Neuronal stem cell (in vitro differentiated cells): Measurements from ENCODE around the gene CTNNA3.

ENCODE experiments used
- DNase-seq: peaks from one replicate; pipeline ENCODE4 v3.0.0-alpha.2; 2013; ENCODE audit warnings: low spot score
- H2AFZ ChIP-seq: one replicate; pipeline ENCODE4 v1.6.1; 2013; ENCODE audit warnings: mild to moderate bottlenecking, low read length, inconsistent platforms
- H2AK5ac ChIP-seq: 2 replicates; pipeline ENCODE4 v1.6.1; 2013; ENCODE audit warnings: low read depth, mild to moderate bottlenecking, inconsistent platforms, low read length, moderate library complexity, mixed read lengths
- H2BK120ac ChIP-seq: 2 replicates; pipeline ENCODE4 v1.6.1; 2013; ENCODE audit warnings: low read depth, mild to moderate bottlenecking, inconsistent platforms, low read length, moderate library complexity, mixed read lengths
- H2BK12ac ChIP-seq: one replicate; pipeline ENCODE4 v1.6.1; 2013; ENCODE audit warnings: low read length, inconsistent platforms
- H2BK15ac ChIP-seq: 2 replicates; pipeline ENCODE4 v1.6.1; 2013; ENCODE audit warnings: mild to moderate bottlenecking, low read length, inconsistent platforms, mixed read lengths
- H2BK5ac ChIP-seq: one replicate; pipeline ENCODE4 v1.6.1; 2013; ENCODE audit warnings: inconsistent platforms, mild to moderate bottlenecking, low read length, moderate library complexity
- H3K14ac ChIP-seq: one replicate; pipeline ENCODE4 v1.6.1; 2013; ENCODE audit warnings: low read length, inconsistent platforms
- H3K18ac ChIP-seq: 2 replicates; pipeline ENCODE4 v1.6.1; 2013; ENCODE audit warnings: low read length, inconsistent platforms
- H3K23ac ChIP-seq: 2 replicates; pipeline ENCODE4 v1.6.1; 2013; ENCODE audit warnings: low read depth, mild to moderate bottlenecking, mixed read lengths, low read length, inconsistent platforms; ENCODE audit not compliant: poor library complexity
- H3K27ac ChIP-seq: replicated peaks from 3 replicates; pipeline ENCODE4 v1.5.1; 2013; ENCODE audit warnings: low read length, inconsistent platforms
- H3K27me3 ChIP-seq, 3 experiments: 2 replicates each; pipeline ENCODE4 v1.6.1; 2013; ENCODE audit warnings: low read length in 3 of 3, mild to moderate bottlenecking in 2 of 3, inconsistent platforms in 1 of 3, low read depth in 1 of 3, mixed read lengths in 1 of 3, moderate library complexity in 1 of 3; ENCODE audit not compliant: control insufficient read depth in 3 of 3, insufficient read depth in 3 of 3
- H3K36me3 ChIP-seq, 2 donors: replicated peaks in 1 of 2; 2 replicates each; pipeline ENCODE4 v1.6.1; 2013; ENCODE audit warnings: low read length in 2 of 2; ENCODE audit not compliant: control insufficient read depth in 2 of 2, insufficient read depth in 2 of 2
- H3K4ac ChIP-seq: 2 replicates; pipeline ENCODE4 v1.6.1; 2013; ENCODE audit warnings: inconsistent platforms, mild to moderate bottlenecking, low read length, moderate library complexity
- H3K4me1 ChIP-seq, 2 donors: 1 replicate in 1 of 2; 2 replicates in 1 of 2; pipeline ENCODE4 v1.6.1; 2013; ENCODE audit warnings: low read length in 2 of 2, low read depth in 1 of 2; ENCODE audit not compliant: control insufficient read depth in 2 of 2, insufficient read depth in 1 of 2
- H3K4me2 ChIP-seq: one replicate; pipeline ENCODE4 v1.6.1; 2013; ENCODE audit warnings: mild to moderate bottlenecking, low read length, inconsistent platforms; ENCODE audit not compliant: insufficient read depth, poor library complexity, severe bottlenecking
- H3K4me3 ChIP-seq, 2 donors: 2 replicates each; pipeline ENCODE4 v1.5.1; 2013; ENCODE audit warnings: low read length in 2 of 2, mild to moderate bottlenecking in 2 of 2, inconsistent platforms in 1 of 2, moderate library complexity in 1 of 2
- H3K79me1 ChIP-seq: one replicate; pipeline ENCODE4 v1.6.1; 2013; ENCODE audit warnings: low read depth, mild to moderate bottlenecking, inconsistent platforms, low read length, moderate library complexity
- H3K9ac ChIP-seq: one replicate; pipeline ENCODE4 v1.6.1; 2013; ENCODE audit warnings: mild to moderate bottlenecking, low read depth, low read length, inconsistent platforms; ENCODE audit not compliant: poor library complexity
- H3K9me3 ChIP-seq, 2 donors: replicated peaks in 1 of 2; 2 replicates each; pipeline versions ENCODE3 to v1.6.1; 2013; ENCODE audit warnings: low read length in 2 of 2, mild to moderate bottlenecking in 2 of 2, inconsistent platforms in 1 of 2, low read depth in 1 of 2, mixed read lengths in 1 of 2, moderate library complexity in 1 of 2; ENCODE audit not compliant: control insufficient read depth in 2 of 2, insufficient read depth in 1 of 2
- H4K8ac ChIP-seq: one replicate; pipeline ENCODE4 v1.6.1; 2013; ENCODE audit warnings: low read depth, mild to moderate bottlenecking, inconsistent platforms, low read length, moderate library complexity
- H4K91ac ChIP-seq: one replicate; pipeline ENCODE4 v1.6.1; 2013; ENCODE audit warnings: low read length, low read depth, mild to moderate bottlenecking, inconsistent platforms; ENCODE audit not compliant: poor library complexity
- WGBS, 2 donors: extraction: QIAGEN DNeasy Blood & Tissue Kit; methylation state at CpG; one replicate each; pipeline ENCODE4 v1.1.7; 2013; ENCODE audit warnings: missing lambda C conversion rate in 2 of 2, mixed read lengths in 1 of 2; ENCODE audit not compliant: insufficient read length in 2 of 2, insufficient replicate concordance in 1 of 2; ENCODE audit errors: extremely low coverage in 2 of 2; 5-methylcytosine and 5-hydroxymethylcytosine counted together

The CTNNA3 gene

GRCh38 chr10:66925896-66926715 lies 769.9 kb downstream of the CTNNA3 start, which contains the start of gene LRRTM3:
TSS of gene LRRTM3 (plus strand) at chr10:66926036.
- peaks cover 0 to 9% (median 0%) of the 10 kb centered on the region in 3 experiments for H3K27me3 ChIP-seq
- H2BK15ac ChIP-seq = no peak within 1 kb of the TSS
- H3K4me3 ChIP-seq = peak within 1 kb of the TSS; percentile 47 to 62
- H3K4me1 ChIP-seq = peaks cover 5 to 16% of the 10 kb centered on the region in 2 donors
- no peaks in the 10 kb centered on the region for H3K36me3 ChIP-seq
- H3K27ac ChIP-seq = no peak within 1 kb of the TSS
- H2BK5ac ChIP-seq = no peak within 1 kb of the TSS
- H3K9ac ChIP-seq = no peak within 1 kb of the TSS
- no peak within 1 kb of the TSS for H4K8ac ChIP-seq
- H2BK12ac ChIP-seq = no peak within 1 kb of the TSS
- H4K91ac ChIP-seq = no peak within 1 kb of the TSS
- no peak within 1 kb of the TSS for H3K14ac ChIP-seq
- peak within 1 kb of the TSS; percentile 34 for H3K4me2 ChIP-seq
- H3K18ac ChIP-seq = no peak within 1 kb of the TSS
- H3K79me1 ChIP-seq = no peaks in the 10 kb centered on the region
- H3K23ac ChIP-seq = no peak within 1 kb of the TSS
- H2AK5ac ChIP-seq = no peak within 1 kb of the TSS
- H2AFZ ChIP-seq = peak within 1 kb of the TSS; percentile 77
- WGBS, 2 donors = no CpG with 5 or more reads among the region's 16 CpGs
- DNase-seq = peak; percentile 76
- H3K4ac ChIP-seq = no peak within 1 kb of the TSS
- H3K9me3 ChIP-seq = peaks cover 0 to 10% of the 10 kb centered on the region in 2 donors
- H2BK120ac ChIP-seq = no peak within 1 kb of the TSS

- H2AK5ac ChIP-seq = no peak overlapping the region
- no peak overlapping the region for H3K18ac ChIP-seq
- H3K27ac ChIP-seq = no peak overlapping the region
- peaks cover 0 to 9% (median 0%) of the 10 kb centered on the region in 3 experiments for H3K27me3 ChIP-seq
- H2BK12ac ChIP-seq = no peak overlapping the region
- no CpG with 5 or more reads among the region's 7 CpGs for WGBS, 2 donors
- no peak overlapping the region for H4K91ac ChIP-seq
- H4K8ac ChIP-seq = no peak overlapping the region
- H3K4me3 ChIP-seq = peak overlapping the region in 1 of 2 donors; percentile 47
- H3K36me3 ChIP-seq = no peaks in the 10 kb centered on the region
- peak overlapping the region; percentile 77 for H2AFZ ChIP-seq
- H3K9ac ChIP-seq = no peak overlapping the region
- peaks cover 0 to 10% of the 10 kb centered on the region in 2 donors for H3K9me3 ChIP-seq
- no peak overlapping the region for H2BK5ac ChIP-seq
- no peak overlapping the region for H3K23ac ChIP-seq
- H2BK15ac ChIP-seq = no peak overlapping the region
- H3K4me1 ChIP-seq = peaks cover 5 to 16% of the 10 kb centered on the region in 2 donors
- no peak overlapping the region for H2BK120ac ChIP-seq
- no peak overlapping the region for H3K4ac ChIP-seq
- no peak overlapping the region for H3K14ac ChIP-seq
- no peak overlapping the region for H3K4me2 ChIP-seq
- no peaks in the 10 kb centered on the region for H3K79me1 ChIP-seq
- no peak for DNase-seq
Observed at GRCh38 chr10:66925373-66925772, 770.6 kb downstream of the CTNNA3 start.

- Histone ChIP-seq H2BK15ac (no peak overlapping the region), H3K27me3 (peaks cover 0 to 9% (median 0%) of the 10 kb centered on the region in 3 experiments)
- no CpG with 5 or more reads among the region's 10 CpGs for WGBS, 2 donors
Observed at GRCh38 chr10:66924674-66925345, 771.2 kb downstream of the CTNNA3 start.

GRCh38 chr10:66919248-66919647 lies 776.7 kb downstream of the CTNNA3 start:
- Histone ChIP-seq H3K9ac (no peak overlapping the region), H3K4me2 (no peak overlapping the region), H4K91ac (no peak overlapping the region), H3K27me3 (no peaks in the 10 kb centered on the region), H2BK5ac (no peak overlapping the region), H3K23ac (no peak overlapping the region), H3K79me1 (no peaks in the 10 kb centered on the region), H3K18ac (no peak overlapping the region), H4K8ac (no peak overlapping the region), H2BK12ac (no peak overlapping the region), H3K4me1 (no peaks in the 10 kb centered on the region), H3K14ac (no peak overlapping the region), H3K9me3 (no peaks in the 10 kb centered on the region), H2AFZ (no peak overlapping the region), H3K4me3 (no peak overlapping the region), H2BK15ac (no peak overlapping the region), H3K36me3 (no peaks in the 10 kb centered on the region), H3K4ac (no peak overlapping the region), H3K27ac (no peak overlapping the region), H2BK120ac (no peak overlapping the region), H2AK5ac (no peak overlapping the region)
- no peak for DNase-seq
- WGBS, 2 donors = no CpG with 5 or more reads among the region's 2 CpGs

More at GRCh38 chr10:66924674-66925345, 771.2 kb downstream of the CTNNA3 start:
- no peak for DNase-seq
- Histone ChIP-seq H3K4me2 (no peak overlapping the region), H3K23ac (no peak overlapping the region), H2BK5ac (no peak overlapping the region), H3K36me3 (no peaks in the 10 kb centered on the region), H2AK5ac (no peak overlapping the region), H3K9me3 (peaks cover 0 to 10% of the 10 kb centered on the region in 2 donors), H2BK12ac (no peak overlapping the region), H3K4me3 (no peak overlapping the region), H4K8ac (no peak overlapping the region), H3K14ac (no peak overlapping the region), H4K91ac (no peak overlapping the region), H3K4me1 (peaks cover 5 to 16% of the 10 kb centered on the region in 2 donors), H2AFZ (peak overlapping the region; percentile 77), H3K18ac (no peak overlapping the region), H3K79me1 (no peaks in the 10 kb centered on the region), H2BK120ac (no peak overlapping the region), H3K27ac (no peak overlapping the region), H3K4ac (no peak overlapping the region), H3K9ac (no peak overlapping the region)
